Activated CD8-positive, alpha-beta memory T cell treated with anti-CD3 and anti-CD28 coated beads for 24 hours (primary cell): ENCODE measurements around the gene CD37.
A peak's percentile ranks its signal among the peaks of the same experiment; 100 is the strongest.
"Not testable (repeated sequence)": the region's sequence is repeated elsewhere in the genome, so short reads cannot be mapped to it uniquely, and the experiment has no call there.

Experiments used
- DNase-seq: peaks from one replicate; pipeline ENCODE4 v3.0.0-alpha.2; 2020

Gene CD37

GRCh38 chr19:49348305-49349189 lies 13.3 kb downstream of the CD37 start:
- DNase-seq: no peak

DNA sequence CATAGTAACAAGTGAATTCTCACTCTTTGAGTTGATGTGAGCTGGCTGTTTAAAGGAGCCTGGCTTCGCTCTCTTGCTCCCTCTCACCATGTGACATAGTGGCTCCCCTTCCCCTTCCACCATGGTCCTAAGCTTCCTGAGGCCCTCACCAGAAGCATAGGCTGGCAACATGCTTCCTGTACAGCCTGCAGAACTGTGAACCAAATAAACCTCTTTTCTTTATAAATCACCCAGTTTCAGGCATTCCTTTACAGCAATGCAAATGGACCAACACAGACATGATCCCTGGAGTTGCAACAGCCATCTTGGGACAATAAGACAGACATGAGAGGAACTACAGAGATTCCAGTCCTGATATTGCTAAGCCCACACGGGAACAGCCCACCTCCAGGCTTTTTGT lies 14.4 kb downstream of the CD37 start:
- DNase-seq: no peak

- no peak for DNase-seq
Measured at GRCh38 chr19:49355909-49356353, 20.7 kb downstream of the CD37 start.

GRCh38 chr19:49356382-49356781 lies 21.2 kb downstream of the CD37 start:
- no peak for DNase-seq

GRCh38 chr19:49357186-49357585 lies 22.0 kb downstream of the CD37 start:
- DNase-seq: no peak

GRCh38 chr19:49359851-49360820 lies 24.9 kb downstream of the CD37 start:
- DNase-seq: no peak

DNA sequence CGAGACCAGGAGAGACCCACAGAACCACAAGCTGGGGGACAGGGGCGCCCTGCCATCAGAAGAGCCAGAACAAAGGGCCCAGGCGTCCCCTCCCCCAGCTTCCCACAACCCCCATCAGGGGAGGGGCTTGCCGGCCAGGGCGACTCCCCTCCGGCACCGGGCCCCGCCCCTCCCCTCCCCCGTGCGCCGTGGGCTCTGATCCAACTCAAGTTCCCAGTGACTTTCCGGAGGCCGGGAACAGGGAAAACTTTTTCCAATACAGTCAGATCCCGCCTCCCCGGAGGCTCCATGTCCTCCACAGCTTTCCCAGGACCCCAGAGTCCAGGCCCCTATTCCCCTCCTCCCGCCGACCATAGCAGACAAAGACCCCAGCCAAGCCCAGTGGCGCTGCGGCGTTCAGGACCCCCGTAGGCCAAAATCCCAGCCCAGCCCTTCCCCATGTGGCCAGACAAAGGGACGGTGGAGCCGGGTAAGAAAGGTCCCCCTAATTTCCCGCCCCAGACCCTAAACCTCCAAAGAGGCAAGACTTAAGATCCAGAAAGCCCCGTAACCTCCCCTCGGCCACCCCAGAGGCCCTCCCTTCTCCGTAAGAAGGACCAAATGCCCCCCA lies 26.3 kb downstream of the CD37 start:
- no peak for DNase-seq

DNA sequence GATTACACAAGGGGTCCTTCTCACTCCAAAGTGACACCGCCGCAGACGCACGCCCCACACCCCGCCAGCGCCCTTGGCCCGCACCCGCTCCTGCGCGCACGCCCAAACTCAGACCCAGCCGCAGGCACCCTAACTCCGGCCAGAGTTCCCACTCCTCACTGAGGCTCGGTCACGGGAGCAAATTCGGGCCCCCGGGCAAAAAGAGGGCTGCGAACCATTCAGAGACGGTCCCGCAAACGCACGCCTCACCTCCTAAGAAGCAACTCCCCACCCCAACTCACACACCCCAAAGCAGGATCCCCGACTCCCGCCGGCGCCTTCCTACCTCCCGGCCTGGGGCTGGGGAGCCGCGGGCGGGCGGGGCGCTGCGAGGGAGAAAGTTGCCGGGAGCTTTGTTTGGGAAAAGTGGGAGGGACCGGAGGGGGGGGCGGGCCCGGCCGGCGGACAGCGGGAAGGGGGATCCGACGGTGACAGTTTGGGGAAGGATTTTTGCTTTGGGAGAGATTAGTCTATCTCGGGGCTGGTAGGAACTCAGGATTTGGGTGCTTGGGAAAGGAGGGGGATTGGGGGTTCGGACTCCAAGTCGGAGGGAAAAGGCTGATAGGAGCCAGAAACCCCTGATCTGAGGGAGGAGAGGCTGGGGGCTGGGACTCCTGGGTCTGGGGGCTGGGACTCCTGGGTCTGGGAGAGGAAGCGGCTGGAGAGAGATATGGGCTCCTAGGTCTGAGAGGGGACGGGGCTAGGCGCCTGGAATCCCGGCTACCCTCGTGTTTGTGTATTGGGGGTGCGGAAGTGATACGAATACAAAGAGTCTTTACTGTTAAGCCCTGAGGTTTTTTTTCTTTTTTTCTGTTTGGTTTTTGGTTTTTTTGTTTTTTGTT lies 27.1 kb downstream of the CD37 start, which contains the start of gene TEAD2:
TEAD2 (minus strand) TSS at position 369 of the 881 bp plus-strand sequence. CDS start 2,341 bp downstream, outside the sequence.
- DNase-seq: peak; percentile 67

GRCh38 chr19:49362929-49363267 lies 27.7 kb downstream of the CD37 start:
- DNase-seq: peak; percentile 68

DNA sequence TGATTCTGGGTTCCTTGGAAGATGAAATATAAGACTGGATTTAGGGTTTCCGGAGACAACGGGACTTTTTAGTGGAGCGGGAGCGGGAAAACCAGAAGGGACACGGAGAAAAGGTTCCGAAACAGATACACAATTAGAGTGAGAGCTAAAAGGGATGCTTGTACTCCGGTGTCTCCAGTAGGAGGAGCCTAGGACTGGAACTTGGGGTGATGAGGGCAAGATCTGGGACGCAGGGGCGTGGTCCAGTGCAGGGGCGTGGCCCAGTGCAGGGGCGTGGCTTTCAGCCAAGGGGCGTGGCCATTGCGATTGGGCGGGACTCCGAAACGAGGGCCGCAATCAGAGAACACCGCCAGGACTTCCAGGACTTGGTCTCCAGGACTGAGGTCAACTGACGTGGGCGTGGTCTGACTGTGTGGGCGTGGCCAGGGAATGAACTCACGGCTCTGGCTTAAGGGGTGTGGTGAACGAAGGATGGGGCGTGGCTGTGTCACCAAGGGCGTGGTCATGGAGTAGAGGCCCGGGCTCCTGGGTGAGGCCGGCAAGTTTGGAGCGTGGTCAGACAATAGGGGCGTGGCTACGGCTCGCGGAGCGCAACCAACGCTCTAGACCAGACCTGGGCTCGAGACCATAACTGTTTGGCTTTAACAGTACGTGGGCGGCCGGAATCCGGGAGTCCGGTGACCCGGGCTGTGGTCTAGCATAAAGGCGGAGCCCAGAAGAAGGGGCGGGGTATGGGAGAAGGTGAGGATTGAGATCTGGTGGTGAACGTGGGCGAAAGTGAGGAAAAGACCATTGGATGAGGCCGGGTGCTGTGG lies 28.3 kb downstream of the CD37 start, which contains the start of gene DKKL1:
DKKL1 (plus strand) TSS at position 610 of the 815 bp plus-strand sequence; CDS start at position 732, 122 bp downstream.
- DNase-seq: peak; percentile 89

DNA sequence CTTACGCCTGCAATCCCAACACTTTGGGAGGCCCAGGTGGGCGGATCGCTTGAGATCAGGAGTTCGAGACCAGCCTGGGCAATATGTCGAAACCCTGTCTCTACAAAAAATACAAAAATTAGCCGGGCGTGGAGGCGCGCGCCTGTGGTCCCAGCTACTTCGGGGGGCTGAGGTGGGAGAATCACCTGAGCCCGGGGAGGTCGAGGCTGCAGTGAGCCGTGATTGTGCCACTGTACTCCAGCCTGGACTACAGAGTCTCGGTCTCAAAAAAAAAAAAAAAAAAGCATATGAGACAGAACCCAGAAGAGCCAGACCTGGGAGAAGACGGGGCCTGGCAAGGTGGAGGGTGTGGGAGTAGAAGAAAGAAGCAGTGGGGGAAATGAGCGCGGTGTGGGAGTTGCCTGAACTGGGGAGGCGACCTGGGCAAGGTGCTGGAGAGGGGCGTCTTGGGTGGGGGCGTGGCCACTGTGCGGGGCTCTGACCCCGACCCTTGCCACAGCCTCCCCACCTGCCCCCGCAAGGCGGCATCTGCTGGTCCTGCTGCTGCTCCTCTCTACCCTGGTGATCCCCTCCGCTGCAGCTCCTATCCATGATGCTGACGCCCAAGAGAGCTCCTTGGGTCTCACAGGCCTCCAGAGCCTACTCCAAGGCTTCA lies 29.0 kb downstream of the CD37 start:
- DNase-seq: no peak

GRCh38 chr19:49366110-49366509 lies 30.9 kb downstream of the CD37 start:
- no peak for DNase-seq

DNA sequence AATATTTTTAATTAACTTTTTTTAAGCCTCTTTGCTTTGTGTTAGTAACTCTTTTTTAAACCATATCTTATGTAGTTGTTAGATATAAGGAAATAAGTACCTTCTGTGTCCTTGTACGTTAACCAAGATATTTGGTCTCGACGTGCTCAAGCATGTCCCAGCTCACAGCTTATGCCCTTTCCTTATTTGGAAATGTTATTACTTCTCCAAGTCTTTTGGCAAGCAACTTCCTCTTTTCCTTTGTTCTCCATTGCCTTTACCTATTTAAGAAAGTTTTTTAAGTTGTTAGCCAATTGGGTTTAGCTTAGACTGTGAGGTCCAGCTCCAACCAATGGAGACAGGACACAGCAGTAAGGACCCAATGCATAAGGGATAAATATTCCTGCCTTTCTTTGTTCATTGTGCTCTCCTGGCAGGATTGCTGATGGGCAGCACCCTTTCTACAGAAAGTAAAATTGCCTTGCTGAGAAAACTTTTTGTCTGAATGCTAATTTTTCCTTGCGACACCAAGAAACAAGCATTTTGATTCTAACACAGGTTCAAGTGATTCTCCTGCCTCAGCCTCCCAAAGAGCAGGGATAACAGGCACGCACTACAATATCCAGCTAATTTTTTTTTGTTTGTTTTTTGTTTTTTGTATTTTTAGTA lies 33.6 kb downstream of the CD37 start:
- no peak for DNase-seq

DNA sequence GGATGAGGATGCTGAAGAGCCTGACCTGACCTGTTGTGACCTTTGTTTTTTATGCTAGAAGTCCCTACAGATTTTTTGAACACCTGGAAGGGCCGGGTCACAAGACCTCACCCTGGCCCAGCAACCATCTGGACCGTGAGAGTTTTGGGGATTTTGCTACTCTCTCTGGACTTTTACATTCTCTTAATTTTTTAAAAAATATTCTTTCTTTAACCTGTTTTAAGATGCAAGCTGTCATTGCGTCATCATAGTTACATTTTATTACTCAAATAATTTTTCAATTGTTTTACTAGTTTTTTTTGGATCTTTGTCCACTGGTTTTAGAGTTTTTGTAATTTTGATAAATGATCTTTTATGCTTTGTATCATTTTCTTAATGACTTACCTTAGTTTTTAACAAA lies 36.0 kb downstream of the CD37 start:
- DNase-seq: no peak

GRCh38 chr19:49373174-49373573 lies 38.0 kb downstream of the CD37 start:
- not testable (repeated sequence) for DNase-seq

DNA sequence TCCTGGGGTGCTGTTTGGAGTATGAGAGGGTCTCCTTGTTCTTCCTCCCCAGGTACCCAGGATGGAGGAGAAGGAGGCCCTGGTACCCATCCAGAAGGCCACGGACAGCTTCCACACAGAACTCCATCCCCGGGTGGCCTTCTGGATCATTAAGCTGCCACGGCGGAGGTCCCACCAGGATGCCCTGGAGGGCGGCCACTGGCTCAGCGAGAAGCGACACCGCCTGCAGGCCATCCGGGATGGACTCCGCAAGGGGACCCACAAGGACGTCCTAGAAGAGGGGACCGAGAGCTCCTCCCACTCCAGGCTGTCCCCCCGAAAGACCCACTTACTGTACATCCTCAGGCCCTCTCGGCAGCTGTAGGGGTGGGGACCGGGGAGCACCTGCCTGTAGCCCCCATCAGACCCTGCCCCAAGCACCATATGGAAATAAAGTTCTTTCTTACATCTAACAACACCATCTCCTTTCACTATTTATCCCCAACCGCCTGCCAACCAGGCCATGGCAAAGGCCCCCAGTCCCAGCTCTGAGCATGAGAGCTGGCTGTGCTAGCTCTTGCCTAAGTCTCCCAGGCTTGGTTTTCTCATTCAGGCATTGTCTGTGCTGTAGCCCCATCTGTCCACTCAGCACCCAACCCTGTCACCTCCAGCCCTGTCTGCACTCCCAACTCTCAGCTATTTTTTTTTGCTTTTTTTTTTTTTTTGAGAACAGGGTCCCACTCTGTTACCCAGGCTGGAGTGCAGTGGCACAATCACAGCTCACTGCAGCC lies 39.6 kb downstream of the CD37 start:
- no peak for DNase-seq

- no peak for DNase-seq
Measured at GRCh38 chr19:49378512-49378911, 43.3 kb downstream of the CD37 start.

GRCh38 chr19:49380391-49380790 lies 45.2 kb downstream of the CD37 start:
- no peak for DNase-seq

DNA sequence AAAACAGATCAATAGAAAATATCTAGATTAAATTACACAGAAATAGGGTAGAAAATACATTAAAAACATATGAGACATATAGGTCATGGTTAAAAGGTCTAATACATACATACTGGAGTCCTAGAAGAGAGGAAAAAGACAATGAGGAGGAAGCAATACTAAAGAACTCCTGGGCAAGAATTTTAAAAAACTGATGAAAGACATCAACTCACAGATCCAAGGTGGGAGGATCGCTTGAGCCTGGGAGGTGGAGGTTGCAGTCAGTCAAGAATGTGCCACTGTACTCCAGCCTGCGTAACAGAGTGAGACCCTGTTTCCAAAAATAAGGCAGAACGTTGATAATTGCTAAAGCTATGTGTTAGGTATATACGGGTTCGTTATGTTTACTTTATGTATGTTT lies 47.4 kb downstream of the CD37 start:
- DNase-seq: no peak
